ENCODE measurements around the gene RIN1.

- peak; percentile 52 for TF ChIP-seq CTCF (IDR thresholded peaks at IDR 0.05; ENCODE audit: poor library complexity)
- no peak for TF ChIP-seq EZH2 (IDR thresholded peaks at IDR 0.05; ENCODE audit: borderline replicate concordance)
Measured at GRCh38 chr11:66313321-66314185, 22.7 kb downstream of the RIN1 start.

Data from hepatocyte (in vitro differentiated cells).